ENCODE measurements around the gene MUC22.
A peak's percentile ranks its signal among the peaks of the same experiment; 100 is the strongest.
"Not testable (repeated sequence)": the region's sequence is repeated elsewhere in the genome, so short reads cannot be mapped to it uniquely, and the experiment has no call there.

MUC22 gene

DNA sequence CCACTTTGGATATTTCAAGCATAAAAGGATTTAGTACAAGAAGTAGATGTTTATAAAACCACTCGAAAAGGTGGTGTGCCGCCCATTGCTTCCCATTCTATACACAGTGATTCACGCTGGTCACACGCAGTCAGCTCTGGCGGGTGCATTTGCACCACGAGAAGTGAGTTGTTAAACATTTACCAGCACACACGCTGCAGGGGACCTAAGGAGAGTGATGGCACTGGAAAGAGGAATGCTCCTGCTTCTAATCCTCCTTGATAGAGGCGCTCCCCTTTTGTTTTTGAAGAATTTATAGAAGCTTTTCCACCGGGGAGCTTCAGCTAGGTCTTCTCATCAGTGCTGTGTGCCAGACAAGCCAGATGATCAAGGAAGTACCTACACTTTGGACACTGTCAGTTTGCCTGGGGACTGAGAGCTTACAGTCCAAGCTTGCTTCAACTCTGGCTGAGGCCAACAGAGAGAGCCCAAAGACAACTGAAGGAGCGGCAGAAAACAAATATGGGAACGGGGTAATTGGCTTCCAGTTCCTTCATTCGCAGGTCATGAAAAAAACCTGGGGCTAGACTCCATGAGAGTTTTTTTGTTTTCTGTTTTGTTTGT is 31.2 kb downstream of the MUC22 start:
- DNase-seq = no peak

DNA sequence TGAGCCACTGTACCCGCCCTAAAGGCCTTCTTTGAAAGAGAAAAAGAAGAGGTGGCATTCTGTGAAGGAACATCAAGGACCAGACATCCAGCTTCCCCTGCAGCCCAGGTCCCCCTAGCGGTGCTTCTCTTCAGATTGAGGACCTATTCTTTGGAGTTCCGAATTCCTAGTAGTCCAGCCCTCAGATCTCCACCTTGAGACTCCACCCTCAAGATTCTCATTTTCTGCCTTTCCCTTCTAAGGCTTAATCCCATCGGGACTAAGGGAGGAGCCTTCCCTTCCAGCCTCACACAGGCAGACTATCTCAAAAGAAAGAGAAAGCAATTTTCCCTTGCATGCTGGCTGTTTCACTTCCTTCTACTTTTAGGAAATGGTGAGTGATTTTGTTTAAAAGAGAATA is 32.5 kb downstream of the MUC22 start:
- peak; percentile 11 for DNase-seq

DNA sequence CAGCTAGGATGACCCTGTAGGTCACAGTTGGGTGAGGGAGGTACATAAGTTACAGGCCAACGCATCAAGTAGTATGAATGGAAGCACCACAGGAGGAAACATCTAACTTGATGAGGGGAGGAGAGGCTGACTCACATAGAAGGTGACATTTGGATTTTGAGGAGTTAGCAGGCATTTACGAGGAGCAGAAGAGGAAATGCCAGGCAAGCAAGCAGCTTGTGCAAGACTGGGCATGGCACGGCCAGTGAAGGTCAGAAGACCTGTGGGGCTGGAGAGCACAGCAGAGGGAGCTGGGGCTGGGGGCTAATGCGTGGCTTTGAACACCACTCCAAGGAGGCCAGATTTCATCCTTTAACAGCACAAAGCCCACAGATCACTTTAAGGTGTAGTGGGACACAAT is 37.8 kb downstream of the MUC22 start:
- DNase-seq = no peak

DNA sequence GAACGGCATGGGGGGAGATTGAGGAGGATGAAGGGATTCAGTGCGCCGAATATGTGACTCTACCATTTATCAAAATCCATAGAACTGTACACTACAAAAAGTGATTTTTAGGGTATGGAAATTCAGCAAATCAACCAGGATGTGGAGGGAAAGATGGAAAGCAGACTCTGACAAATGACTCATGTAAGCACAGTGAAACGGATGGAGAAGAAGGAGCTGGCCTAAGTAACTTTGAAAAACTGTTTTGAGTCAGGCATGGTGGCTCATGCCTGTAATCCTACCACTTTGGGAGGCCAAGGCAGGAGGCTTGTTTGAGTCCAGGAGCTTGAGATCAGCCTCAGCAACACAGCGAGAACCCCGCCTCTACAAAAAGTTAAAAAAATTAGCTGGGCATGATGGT is 39.2 kb downstream of the MUC22 start:
- DNase-seq = no peak

DNA sequence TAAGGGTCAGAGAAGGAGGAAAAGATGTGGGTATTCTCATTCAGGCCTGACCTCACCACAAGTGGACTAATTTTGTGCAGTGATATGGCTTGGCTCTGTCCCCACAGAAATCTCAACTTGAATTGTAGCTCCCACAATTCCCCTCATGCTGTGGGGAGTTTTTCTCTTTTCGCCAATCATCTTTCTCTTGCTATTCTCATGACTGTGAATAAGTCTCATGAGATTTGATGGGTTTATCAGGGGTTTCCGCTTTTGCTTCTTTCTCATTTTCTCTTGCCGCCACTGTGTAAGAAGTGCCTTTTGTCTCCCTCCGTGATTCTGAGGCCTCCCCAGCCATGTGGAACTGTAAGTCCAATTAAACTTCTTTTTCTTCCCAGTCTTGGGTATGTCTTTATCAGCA is 42.9 kb downstream of the MUC22 start:
- not testable (repeated sequence) for DNase-seq

DNA sequence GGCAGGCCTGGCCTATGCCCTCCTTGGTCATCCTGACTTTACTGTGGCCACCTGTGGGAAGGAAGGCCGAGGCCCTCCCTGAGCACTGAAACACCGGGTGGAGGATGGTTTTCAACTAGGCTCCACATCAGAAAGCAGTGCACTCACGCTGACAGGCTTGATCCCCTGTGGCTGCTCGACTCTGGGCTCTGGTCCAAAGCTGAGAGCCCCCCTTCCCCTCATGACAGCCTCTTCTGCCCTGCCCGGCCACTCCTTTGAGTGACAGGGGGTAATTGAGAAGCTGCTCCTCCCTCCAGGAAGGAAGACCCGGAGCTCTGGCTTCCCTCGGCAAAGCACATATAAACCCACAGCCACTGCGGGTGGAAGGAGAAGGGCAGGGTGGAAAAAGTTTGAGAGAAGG is 43.6 kb downstream of the MUC22 start:
- no peak for DNase-seq

DNA sequence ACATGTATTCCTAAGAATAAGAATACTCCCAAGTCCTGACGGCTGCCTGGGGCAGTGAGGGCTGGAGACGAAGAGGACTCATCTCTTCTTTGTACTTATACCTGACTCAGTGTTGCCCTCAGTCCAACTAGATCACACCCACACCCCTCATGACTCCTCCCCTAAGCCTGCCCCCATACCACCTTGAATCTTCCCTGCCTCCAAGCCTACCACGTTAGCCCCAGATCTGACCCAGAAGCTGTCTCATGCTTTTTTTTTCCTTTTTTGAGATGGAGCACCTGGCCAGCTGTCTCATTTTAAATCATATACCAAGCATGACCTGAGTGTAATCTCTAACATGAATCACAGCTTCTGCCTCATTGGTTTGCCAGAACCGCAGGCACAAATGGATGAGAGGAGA is 45.2 kb downstream of the MUC22 start:
- no peak for DNase-seq

DNA sequence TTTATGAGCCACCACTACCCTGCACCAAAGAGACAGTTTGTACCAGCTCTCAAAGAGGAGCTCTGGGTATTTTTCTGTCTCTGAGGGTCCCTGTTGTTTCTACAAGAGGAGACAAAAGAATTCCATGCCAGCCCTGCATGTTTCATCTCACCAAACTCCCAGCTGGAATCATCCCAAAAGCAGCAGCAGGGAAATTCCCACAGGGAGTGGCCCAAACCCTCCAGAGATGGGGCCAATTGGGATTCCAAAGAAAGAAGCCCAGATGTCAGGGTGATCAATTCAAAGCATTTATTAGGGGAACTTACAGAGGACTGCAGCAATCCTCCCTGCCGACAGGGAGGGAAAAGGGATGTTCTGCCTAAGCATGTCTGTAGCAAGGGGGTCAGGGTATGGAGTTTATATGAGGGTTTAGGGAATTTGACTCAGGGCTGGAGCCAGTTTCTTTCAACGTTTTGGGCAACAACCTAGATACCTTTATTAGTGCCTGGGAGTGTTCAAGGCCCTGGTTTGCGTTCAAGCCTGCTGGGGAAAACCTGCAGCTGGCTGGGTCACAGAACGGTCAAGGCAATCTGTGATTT is 47.2 kb downstream of the MUC22 start:
- DNase-seq = no peak

DNA sequence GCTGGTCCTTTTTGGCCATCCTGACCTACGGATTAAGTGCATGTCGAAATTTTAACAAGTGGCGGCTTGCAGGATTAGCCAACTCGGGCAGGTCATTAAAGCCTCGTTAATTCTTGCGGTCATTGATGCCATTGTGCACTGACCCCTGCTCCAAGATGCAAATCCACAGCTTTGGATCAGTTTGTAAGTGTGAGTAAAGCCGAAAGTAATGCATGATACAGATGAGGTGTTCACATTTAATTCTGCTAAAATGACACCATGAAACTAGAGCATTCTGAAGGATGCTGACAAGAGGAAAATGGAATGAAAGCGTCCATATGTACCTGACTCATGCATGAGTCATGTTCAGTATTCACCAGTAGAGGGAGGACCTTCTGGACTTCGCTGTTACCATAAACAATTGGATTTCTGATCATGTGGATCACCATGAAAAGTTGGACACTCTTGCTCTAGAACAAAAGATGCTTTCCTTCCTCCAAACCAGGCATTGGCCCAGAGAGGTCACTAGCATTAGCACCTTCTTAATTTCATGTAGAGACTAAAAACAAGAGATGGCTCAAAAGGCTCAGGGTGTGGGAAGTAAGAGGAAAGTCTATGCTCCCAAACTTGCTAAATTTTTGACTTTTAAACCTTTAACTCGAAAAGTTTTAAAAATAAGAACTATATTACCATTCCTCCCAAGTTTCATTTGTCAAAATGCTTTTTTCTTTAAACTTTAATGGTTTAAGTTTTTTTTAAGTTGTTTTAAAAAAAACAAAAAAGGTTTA is 48.0 kb downstream of the MUC22 start:
- no peak for DNase-seq

DNA sequence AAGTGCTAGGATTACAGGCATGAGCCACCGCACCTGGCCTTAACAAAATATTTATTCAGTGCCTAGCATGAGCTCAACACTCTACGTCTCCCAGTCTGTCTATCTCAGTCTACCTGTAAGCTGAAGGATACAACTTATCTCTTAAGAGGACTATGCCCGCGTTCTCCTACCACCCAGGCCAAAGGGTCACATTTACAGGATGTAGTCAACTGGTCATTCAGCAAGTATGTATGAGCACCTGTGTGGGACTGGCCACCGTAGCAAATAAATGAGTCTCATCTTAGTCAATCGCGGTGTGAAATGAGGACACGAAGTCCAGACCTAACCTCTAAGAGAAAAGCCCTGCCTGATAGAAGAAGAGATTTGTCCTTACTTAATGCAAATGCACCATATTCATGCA is 49.9 kb downstream of the MUC22 start:
- DNase-seq = no peak

DNA sequence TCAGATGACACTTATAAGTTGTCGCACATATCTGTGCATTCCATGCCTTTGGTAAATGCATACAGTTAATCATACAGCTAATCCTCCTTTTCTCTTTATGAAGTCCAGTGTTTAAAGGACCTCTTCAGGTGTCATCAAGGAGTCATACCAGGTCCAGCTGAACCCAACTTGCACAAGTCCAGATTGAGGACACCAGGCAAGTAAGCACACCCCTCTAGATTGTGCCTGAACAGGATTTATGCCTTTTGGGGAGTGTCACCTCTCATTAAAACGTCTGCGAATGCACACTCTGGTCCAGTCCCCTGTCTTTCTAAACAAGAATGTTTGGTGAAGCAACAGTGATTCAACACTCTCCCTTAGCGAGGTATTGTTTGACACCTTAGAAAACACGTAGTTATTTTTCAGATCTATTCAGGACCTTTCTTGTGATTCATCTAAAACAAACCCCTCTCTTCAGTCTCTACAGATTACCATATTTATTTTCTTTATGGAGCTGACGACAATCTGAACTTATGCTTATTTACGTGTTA is 53.7 kb downstream of the MUC22 start:
- no peak for DNase-seq

DNA sequence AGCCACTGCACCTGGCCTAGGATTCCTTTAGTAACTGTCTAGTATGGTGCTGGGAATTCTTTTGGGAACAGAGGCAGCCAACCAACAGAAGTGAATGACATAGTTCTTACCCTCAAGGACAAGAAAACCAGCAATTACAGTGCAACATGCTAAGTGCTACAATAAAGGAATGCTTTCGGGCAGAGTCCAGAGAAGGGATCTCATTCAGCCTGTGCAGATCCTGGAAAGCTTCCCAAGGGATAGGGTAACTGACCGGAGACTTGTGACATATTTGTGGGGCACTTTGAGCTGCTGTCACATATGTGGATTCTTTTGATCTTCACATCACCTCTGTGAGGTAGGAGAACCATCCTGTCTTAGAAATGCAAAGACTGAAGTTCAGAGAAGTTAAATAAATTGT is 55.3 kb downstream of the MUC22 start:
- DNase-seq = no peak

DNA sequence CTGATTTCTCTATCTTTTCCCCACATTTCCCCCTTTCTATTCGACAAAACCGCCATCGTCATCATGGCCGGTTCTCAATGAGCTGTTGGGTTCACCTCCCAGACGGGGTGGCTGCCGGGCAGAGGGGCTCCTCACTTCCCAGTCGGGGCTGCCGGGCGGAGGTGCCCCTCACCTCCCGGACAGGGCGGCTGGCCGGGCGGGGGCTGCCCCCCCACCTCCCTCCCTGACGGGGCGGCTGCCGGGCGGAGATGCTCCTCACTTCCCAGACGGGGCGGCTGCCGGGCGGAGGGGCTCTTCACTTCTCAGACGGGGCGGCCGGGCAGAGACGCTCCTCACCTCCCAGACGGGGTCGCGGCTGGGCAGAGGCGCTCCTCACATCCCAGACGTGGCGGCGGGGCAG is 56.8 kb downstream of the MUC22 start:
- not testable (repeated sequence) for DNase-seq

DNA sequence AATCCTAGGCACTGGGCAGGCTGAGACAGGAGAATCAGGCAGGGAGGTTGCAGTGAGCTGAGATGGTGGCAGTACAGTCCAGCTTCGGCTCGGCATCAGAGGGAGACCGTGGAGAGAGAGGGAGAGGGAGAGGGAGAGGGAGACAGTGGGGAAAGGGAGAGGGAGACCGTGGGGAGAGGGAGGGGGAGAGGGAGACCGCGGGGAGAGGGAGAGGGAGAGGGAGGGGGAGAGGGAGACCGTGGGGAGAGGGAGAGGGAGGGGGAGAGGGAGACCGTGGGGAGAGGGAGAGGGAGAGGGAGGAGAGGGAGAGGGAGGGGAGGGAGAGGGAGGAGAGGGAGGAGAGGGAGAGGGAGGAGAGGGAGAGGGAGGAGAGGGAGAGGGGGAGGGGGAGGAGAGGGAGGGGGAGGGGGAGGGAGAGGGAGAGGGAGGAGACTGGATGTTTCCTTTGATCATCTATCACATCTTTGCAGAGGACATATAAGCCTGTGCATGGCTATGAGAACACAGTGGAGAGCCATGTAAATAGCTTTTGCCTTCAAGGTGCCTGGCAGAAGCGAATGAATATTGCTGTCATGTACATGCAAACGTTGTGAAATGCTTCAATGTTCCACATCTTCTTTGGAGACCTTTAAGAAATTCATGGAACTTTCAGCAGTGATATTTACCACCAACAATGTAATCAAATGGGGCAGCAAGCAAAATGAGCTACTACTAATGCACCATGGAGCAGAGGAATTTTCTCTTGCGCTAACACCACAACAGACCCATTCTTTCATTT is 57.8 kb downstream of the MUC22 start:
- not testable (repeated sequence) for DNase-seq

DNA sequence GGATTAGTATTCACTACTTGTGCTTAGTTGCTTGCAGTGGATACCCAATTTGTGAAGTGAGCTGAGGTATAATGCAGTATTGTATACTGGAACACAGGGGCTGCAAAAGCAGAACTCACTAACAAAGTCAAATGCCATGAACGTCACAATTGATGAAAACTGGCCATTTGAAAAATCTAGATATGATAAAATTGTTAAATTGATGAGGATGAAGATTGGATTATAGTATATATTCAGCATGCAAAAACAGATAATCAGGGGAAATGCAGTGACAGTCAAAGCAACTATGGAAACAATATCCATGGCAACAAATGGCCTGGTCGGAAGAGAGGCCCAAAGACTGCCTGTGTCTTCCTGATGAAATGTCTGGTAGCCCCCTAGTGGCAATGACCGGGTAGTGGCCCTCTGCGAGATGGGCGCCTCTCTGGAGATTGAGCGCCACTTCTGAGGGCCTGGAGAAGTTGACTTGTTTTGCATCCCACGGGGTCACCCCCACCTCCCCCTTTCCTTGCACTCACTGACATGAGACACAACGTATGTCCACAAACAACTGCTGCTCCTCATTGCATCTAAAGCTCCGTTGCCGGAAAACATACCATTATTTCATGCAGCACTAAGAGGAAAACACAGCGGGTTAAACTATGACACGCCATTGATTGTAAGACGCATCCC is 58.5 kb downstream of the MUC22 start:
- DNase-seq = peak; percentile 80

DNA sequence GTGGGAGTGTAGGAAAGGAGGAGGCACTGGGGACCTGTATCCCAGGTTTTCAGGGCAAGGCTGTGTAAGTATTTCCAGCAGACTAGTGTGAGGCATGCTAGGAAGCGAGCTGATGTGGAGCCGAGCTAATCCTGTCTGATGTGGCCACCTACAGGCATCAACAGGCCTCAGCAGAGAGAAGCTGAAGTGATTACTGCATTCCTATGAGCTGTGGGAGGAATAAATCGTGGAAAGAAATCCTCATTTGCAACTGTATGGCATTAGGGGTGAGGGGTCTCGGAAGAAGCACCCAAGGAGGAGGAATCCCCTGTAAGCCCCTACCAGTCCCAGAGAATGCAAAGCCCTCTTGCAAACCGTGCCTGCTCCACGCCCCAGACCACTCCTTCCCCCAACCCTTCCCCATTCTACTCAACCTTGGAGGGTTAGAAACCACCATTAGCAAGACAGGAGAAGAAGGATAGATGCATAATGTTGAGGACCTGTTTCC is 60.5 kb downstream of the MUC22 start:
- DNase-seq = no peak

DNA sequence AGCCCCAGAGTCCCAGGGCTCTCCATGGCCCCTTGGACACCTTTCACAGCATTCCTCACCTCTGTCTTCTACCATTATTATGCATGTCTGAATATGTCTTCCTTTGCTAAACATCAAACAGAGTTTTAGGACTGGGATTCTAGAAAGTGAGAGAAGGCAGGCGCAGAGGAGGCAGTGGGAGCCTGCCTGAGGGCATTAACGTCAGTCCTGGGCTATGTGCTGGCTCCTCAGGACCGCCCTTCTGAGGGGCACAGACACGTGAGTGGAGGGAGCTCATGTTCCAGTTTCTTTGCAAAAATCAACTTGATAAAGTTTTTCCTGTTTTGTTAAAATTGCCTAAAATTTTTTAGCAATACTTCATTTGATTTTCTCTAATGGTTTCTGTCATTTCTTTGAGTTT is 64.1 kb downstream of the MUC22 start:
- DNase-seq = no peak

DNA sequence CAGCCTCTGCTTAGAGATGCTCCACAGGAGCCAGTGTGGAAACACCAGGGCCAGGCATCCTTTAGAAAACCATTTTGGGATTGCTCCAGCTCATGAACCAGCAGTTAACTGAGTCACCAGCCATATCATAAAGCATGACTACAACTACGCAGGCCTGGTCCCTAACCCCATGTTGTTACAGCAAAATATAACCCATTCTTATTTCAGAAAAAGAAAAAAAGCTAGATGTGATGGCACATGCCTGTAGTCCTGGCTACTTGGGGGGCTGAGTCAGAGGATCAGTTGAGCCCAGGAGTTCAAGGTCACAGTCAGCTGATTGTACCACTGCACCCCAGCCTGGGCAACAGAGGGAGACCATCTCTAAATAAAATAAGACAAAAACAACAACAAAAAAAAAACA is 65.3 kb downstream of the MUC22 start:
- no peak for DNase-seq

DNA sequence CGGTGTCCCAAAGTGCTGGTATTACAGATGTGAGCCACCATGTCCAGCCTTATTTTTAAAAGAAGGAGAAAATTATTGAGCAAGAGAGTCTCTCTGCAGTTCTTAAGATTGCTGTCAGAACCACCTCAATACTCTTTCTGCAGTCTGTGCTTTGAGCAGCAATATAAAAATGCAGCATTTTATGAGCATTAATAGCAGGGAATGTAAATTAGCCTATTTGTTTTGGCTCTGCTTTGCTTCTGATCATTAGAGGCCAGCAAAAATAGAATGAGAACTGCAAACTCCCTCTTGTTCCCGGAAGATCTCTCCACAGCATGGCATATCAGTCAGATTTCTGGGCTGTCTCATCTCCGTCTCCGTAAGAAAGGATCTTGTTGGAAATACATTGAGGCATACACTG is 66.3 kb downstream of the MUC22 start:
- DNase-seq = no peak

DNA sequence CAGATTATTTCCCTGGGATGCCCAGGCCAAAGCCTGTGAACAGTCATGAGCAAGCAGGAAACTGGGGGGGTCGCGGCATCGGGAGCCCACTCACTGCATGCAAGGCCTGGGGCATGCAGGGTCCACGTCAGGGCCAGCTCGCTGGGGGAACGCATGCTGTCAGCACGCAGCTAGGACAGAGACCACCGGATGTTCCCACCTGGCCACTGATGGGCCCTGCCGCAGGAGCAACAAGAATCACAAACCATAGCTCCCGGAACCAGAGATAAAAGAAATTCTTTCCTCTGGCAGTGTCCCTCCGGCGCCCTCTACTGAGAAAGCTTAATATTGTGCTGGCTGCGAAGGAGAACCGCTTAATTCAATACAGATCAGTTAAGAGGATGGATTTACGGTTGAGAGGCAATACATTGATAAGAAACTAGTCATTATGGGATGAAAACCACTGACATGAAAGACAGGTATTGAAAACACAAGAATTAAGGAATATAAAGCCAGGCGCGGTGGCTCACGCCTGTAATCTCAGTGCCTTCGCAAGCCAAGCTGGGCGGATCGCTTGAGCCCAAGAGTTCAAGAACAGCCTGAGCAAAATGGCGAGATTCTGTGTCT is 69.5 kb downstream of the MUC22 start:
- peak; percentile 73 for DNase-seq

DNA sequence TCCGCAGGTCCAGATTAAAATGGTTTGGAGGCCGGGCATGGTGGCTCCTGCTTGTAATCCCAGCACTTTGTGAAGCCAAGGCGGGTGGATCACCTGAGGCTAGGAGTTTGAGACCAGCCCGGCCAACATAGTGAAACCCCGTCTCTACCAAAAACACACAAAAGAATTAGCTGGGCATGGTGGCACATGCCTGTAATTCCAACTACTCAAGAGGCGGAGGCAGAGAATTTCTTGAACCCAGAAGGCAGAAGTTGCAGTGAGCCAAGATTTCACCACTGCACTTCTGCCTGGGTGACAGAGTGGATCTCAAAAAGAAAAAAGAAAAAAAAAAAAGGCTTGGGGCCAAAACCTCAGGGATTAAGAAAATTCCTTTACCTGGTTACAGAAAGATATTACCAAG is 71.6 kb downstream of the MUC22 start:
- no peak for DNase-seq

DNA sequence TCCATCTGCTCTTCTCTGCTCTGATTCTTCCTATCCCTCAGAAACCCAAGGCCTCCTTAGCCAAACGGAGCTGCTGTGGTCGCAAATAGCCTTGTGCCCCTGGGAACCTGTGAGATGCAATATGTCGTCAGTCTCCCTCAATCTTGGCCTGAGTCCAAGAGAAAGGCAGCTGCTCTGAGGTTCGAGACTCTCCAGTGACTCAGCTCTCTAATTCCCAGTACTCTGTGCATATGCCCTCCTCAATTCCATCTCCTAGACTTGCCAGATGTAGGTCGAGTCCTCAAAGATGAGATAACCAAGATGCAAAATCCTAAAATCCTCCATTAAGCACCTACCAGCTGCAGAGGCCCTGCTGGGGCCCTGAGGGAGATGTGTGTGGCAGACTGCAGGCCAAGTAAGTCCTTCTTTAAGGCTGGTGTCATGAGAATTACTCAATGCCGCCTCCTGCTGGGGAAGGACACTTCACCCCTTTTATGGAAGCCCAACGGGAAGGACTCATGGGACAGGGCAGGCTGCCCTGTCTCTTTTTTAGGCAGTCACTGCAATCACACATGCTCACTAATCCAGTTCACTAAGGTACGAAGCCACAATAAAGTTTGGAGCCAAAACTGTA is 73.6 kb downstream of the MUC22 start:
- peak; percentile 45 for DNase-seq

Data from activated naive CD4-positive, alpha-beta T cell treated with Interleukin-2 at 50 U/mL for 16 hours (primary cell).